Measurements from ENCODE around the gene ITPR3.

Gene ITPR3

DNA sequence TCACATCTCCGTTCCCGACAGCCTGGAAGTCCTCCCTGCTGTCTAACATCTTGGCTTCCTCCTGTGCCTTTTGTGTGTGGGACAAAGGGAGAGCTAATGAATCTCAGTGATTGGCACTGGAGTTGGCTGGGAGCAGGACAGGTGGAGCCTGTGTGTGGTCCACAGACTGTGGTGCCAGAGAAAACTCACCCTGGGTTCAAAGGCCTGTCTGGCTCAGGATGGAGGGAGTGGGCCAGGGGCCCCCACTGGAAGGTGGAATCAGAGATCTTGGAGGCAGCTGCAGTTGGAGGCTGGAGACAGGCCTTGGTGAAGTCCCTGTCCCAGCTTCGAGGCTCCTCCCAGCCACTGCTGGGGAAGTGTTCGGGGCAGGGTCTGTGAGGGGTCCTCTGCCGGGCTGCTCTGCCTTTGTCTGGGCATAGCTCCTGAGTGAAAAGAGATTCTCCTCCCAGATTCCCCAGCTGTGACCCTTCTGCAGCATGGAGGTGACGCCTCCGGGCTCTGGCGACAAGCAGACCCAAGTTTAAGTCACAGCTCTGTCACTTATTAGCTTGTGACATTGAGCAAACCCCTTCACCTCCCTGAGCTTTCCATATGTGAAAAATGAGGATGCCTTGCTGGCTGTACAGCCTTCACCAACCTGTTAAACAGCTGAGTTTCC, 13.9 kb upstream of the ITPR3 start:
- no peak for DNase-seq (ENCODE audit: low read depth)
- H3K4me3 ChIP-seq (ENCODE audit: low read length), result no peak overlapping the region
- TF ChIP-seq, protein P1, sequence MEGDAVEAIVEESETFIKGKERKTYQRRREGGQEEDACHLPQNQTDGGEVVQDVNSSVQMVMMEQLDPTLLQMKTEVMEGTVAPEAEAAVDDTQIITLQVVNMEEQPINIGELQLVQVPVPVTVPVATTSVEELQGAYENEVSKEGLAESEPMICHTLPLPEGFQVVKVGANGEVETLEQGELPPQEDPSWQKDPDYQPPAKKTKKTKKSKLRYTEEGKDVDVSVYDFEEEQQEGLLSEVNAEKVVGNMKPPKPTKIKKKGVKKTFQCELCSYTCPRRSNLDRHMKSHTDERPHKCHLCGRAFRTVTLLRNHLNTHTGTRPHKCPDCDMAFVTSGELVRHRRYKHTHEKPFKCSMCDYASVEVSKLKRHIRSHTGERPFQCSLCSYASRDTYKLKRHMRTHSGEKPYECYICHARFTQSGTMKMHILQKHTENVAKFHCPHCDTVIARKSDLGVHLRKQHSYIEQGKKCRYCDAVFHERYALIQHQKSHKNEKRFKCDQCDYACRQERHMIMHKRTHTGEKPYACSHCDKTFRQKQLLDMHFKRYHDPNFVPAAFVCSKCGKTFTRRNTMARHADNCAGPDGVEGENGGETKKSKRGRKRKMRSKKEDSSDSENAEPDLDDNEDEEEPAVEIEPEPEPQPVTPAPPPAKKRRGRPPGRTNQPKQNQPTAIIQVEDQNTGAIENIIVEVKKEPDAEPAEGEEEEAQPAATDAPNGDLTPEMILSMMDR (IDR thresholded peaks at IDR 0.05; ENCODE audit: insufficient read depth, low read depth, low read length, missing control alignments), result no peak

DNA sequence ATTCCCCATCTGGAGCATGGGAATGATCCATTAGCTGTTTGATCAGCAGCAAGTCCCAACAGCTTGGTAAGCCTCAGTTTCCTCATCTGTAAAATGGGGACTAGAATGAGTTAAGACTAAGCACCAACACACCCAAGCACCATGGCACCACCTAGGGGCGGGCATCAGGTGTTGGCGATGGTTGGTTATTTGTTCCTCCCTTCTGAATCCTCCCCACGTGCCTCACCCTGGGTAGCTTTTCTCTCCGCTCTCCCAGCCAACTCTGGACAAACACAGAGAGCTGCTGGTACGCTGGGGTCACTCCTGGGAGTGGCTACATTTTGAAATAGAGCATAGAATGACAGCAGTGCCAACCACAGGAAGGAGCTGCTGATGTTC, 13.3 kb upstream of the ITPR3 start:
- peak; percentile 53 for DNase-seq (ENCODE audit: low read depth)
- TF ChIP-seq, protein P1 (IDR thresholded peaks at IDR 0.05; ENCODE audit: insufficient read depth, low read depth, low read length, missing control alignments), result peak; percentile 44
- no peak overlapping the region for H3K4me3 ChIP-seq (ENCODE audit: low read length)

DNA sequence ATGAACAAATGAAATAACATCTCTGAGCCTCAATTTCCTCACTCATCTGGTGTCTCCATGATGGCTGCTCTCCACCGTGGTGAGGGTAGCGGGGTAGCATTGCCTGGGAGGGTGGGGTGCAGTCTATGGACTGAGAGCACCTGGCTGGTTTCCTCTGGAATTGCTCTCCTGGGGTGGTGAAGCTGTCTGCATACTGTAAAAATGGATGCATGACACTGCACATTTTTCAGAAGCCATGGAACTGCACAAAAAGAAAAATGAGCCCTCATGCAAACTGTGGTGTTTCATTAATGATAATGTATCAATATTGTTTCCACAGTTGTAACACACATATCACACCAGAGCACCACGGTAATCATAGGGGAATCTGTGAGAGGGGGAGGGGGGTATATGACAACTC, 12.1 kb upstream of the ITPR3 start:
- TF ChIP-seq, protein P1 (IDR thresholded peaks at IDR 0.05; ENCODE audit: insufficient read depth, low read depth, low read length, missing control alignments), result no peak
- H3K4me3 ChIP-seq (ENCODE audit: low read length), result no peak overlapping the region
- DNase-seq (ENCODE audit: low read depth), result no peak

DNA sequence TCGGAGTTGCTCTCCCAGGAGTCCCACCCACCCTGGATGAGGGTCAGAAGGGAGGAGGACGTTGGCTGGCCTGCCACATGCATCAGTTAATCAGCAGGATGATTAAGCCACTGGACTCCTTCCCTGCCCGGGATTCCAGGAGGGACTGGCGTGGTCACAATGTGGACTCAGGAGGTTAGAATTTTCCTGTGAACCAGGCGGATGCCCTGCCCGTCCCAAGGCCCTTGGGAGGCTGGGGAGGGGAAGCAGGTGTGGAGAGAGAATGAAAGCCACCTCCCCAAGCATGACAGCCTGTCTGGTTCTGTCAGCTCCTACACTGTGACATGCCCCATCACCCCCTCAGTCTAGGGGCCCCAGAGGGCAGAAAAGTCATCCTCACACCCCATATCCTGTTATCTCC, 11.6 kb upstream of the ITPR3 start:
- DNase-seq (ENCODE audit: low read depth), result no peak
- no peak overlapping the region for H3K4me3 ChIP-seq (ENCODE audit: low read length)
- TF ChIP-seq, protein P1 (IDR thresholded peaks at IDR 0.05; ENCODE audit: insufficient read depth, low read depth, low read length, missing control alignments), result no peak

DNA sequence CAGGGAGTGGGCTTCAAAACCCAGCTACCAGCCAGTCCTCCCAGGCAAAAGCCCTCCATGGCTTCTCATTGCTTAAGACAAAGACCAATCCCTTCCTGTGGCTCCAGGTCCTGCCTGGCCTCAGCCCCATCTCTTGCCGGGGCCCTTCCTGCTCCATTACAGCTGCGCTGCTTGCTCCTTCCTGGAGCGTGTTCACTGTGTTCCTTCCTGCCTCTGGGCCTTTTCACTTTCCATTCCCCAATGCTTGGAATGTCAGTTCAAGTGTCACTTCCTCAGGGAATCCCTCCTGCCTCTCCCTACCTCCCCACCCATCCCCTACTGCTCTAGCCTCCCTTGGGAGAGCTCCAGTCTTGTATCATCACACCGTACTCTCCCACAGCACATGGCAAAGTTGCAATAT, 11.1 kb upstream of the ITPR3 start:
- DNase-seq (ENCODE audit: low read depth), result no peak

DNA sequence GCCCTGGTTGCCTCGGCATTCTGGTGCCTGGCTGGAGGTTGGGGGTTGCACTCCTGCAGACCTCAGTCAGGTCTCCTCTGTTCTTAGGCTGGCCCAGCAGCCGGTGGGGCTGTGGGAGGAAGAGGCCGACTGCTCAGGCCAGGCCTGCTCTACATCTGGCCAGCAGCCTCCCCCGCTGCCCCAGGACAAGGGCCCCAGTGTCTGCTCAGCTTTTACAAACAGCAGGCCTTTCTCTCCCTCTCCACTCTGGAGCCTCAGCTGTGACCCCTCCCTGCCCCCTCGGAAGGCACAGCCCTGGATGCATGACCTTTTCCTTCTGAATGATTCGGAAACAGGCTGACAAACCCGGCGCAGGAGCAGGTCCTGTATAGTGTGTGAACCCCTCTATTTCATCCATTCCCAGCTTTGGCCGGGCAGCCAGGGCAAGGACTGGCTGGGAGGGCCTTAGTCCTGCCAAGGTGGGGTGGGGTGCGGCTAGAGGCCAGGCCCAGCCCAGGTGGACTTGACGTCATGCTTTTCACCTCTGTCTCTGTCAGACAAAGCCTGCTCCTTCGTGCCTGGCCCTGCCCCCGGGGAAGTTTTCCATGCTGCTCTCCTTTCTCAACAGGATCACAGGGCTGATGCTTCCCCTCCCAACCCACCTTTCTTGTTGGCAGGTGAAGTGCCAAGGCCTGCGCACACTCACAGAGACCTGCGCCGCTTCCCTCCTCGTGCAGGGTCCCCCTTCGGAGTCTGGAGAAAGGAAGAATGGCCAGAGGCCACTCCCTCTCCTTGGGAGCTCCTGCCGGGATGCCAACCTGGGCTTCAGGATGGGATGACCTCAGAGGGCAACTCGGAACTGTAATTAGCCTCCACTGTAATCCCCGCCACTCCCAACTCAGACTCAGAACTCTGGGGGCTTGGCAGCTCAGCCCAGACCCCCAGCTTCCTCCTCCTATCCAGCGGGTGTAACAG, 10.1 kb upstream of the ITPR3 start:
- no peak for DNase-seq (ENCODE audit: low read depth)
- TF ChIP-seq, protein P1 (IDR thresholded peaks at IDR 0.05; ENCODE audit: insufficient read depth, low read depth, low read length, missing control alignments), result no peak
- H3K4me3 ChIP-seq (ENCODE audit: low read length), result no peak overlapping the region

More for the DNA sequence above, 11.1 kb upstream of the ITPR3 start:
- TF ChIP-seq, protein P1 (IDR thresholded peaks at IDR 0.05; ENCODE audit: insufficient read depth, low read depth, low read length, missing control alignments), result no peak
- H3K4me3 ChIP-seq (ENCODE audit: low read length), result no peak overlapping the region
